KMS-11 (cell line): ENCODE data around the gene IFNL3.
"Not testable (repeated sequence)": the region's sequence is repeated elsewhere in the genome, so short reads cannot be mapped to it uniquely, and the experiment has no call there.

Experiments
- H2AFZ ChIP-seq: fragments of 200-600 bp; sonication (generic); 2 replicates; pipeline ENCODE4 v1.6.1; 2016; ENCODE audit warnings: antibody characterized with exemption, mixed run types, low read depth
- H3K27ac ChIP-seq: fragments of 200-600 bp; sonication (generic); 2 replicates; pipeline ENCODE4 v1.6.1; 2016; ENCODE audit warnings: mild to moderate bottlenecking, mixed run types
- H3K27me3 ChIP-seq: fragments of 200-600 bp; sonication (generic); 2 replicates; pipeline ENCODE4 v1.6.1; 2017; ENCODE audit warnings: mild to moderate bottlenecking, low read depth, mixed run types, moderate library complexity; ENCODE audit not compliant: insufficient read depth
- H3K36me3 ChIP-seq: fragments of 200-600 bp; sonication (generic); 2 replicates; pipeline ENCODE4 v1.6.1; 2017; ENCODE audit warnings: mild to moderate bottlenecking, mixed run types; ENCODE audit not compliant: insufficient read depth
- H3K4me1 ChIP-seq: fragments of 200-600 bp; sonication (generic); 2 replicates; pipeline ENCODE4 v1.6.1; 2016; ENCODE audit warnings: mild to moderate bottlenecking, low read depth, mixed run types; ENCODE audit not compliant: poor library complexity, severe bottlenecking
- H3K4me2 ChIP-seq: fragments of 200-600 bp; sonication (generic); 2 replicates; pipeline ENCODE4 v1.7.0; 2016; ENCODE audit warnings: mild to moderate bottlenecking, mixed run types
- H3K4me3 ChIP-seq: fragments of 200-600 bp; sonication (generic); IDR thresholded peaks from 2 replicates; pipeline ENCODE4 v1.6.1; 2017; ENCODE audit warnings: low read depth, low read length, mixed read lengths; ENCODE audit not compliant: insufficient read depth
- H3K79me2 ChIP-seq: fragments of 200-600 bp; sonication (generic); 2 replicates; pipeline ENCODE4 v1.6.1; 2016; ENCODE audit warnings: low read depth, mixed run types; ENCODE audit not compliant: insufficient read depth
- H3K9ac ChIP-seq: fragments of 200-600 bp; sonication (generic); 2 replicates; pipeline ENCODE4 v1.6.1; 2016; ENCODE audit warnings: mild to moderate bottlenecking, mixed run types
- H4K20me1 ChIP-seq: fragments of 200-600 bp; sonication (generic); 2 replicates; pipeline ENCODE4 v1.6.1; 2016; ENCODE audit warnings: mild to moderate bottlenecking, mixed run types; ENCODE audit not compliant: insufficient read depth
- TF ChIP-seq, protein P1 (sequence below): fragments of 200-600 bp; sonication (generic); conservative IDR thresholded peaks from 2 replicates; pipeline ENCODE4 v1.6.1; 2017; ENCODE audit warnings: low read depth, mild to moderate bottlenecking, antibody characterized with exemption, low read length, moderate library complexity, mixed read lengths

The IFNL3 gene

DNA sequence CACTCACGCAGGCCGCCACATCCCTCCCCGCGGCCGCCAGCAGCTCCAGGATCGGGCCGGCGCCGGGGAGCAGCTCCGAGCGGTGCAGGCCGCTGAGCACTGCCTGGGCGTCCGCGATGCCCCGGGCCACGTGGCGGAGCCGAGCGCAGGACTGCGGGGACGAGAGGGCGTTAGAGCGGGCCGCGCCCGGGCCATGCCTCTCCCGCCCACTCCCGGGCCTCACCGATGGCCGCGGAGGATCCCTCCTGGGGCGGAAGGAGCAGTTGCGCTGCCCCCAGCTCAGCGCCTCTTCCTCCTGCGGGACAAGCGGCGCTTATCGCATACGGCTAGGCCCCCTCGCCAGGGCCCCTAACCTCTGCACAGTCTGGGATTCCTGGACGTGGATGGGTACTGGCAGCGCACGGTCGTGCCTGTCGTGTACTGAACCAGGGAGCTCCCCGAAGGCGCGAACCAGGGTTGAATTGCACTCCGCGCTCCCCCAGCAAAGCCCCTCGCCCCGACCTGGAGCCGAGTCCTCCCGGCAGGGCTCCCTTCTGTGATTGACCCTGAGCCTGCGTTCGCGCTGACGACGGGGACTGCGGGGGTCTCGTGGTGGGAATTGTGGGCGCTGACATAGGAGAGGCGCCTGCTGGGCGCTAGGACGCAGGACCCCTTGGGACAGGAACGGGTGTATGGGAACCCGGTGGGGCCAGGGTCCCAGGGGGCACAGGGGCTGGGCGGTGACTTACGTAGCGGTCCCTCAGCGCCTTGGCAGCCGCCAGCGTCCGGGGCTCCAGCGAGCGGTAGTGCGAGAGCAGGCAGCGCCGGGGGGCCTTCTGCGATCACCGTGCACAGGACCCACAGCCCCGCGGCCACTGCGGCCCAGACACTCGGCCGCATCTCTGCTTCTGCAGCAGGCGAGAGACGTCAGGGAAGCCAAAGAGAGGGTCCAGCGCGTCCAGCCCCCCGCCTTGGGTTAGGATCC is 3.2 kb upstream of the IFNL3 start:
- Histone ChIP-seq H3K36me3 (no peaks in the 10 kb centered on the region), H2AFZ (no peak overlapping the region), H4K20me1 (no peaks in the 10 kb centered on the region), H3K4me1 (no peaks in the 10 kb centered on the region), H3K9ac (no peak overlapping the region), H3K27ac (no peak overlapping the region), H3K79me2 (no peaks in the 10 kb centered on the region), H3K4me3 (no peak overlapping the region), H3K4me2 (no peak overlapping the region), H3K27me3 (no peaks in the 10 kb centered on the region; the same call in 1 of the 2 replicates)
- TF ChIP-seq, protein P1, sequence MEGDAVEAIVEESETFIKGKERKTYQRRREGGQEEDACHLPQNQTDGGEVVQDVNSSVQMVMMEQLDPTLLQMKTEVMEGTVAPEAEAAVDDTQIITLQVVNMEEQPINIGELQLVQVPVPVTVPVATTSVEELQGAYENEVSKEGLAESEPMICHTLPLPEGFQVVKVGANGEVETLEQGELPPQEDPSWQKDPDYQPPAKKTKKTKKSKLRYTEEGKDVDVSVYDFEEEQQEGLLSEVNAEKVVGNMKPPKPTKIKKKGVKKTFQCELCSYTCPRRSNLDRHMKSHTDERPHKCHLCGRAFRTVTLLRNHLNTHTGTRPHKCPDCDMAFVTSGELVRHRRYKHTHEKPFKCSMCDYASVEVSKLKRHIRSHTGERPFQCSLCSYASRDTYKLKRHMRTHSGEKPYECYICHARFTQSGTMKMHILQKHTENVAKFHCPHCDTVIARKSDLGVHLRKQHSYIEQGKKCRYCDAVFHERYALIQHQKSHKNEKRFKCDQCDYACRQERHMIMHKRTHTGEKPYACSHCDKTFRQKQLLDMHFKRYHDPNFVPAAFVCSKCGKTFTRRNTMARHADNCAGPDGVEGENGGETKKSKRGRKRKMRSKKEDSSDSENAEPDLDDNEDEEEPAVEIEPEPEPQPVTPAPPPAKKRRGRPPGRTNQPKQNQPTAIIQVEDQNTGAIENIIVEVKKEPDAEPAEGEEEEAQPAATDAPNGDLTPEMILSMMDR: no peak

DNA sequence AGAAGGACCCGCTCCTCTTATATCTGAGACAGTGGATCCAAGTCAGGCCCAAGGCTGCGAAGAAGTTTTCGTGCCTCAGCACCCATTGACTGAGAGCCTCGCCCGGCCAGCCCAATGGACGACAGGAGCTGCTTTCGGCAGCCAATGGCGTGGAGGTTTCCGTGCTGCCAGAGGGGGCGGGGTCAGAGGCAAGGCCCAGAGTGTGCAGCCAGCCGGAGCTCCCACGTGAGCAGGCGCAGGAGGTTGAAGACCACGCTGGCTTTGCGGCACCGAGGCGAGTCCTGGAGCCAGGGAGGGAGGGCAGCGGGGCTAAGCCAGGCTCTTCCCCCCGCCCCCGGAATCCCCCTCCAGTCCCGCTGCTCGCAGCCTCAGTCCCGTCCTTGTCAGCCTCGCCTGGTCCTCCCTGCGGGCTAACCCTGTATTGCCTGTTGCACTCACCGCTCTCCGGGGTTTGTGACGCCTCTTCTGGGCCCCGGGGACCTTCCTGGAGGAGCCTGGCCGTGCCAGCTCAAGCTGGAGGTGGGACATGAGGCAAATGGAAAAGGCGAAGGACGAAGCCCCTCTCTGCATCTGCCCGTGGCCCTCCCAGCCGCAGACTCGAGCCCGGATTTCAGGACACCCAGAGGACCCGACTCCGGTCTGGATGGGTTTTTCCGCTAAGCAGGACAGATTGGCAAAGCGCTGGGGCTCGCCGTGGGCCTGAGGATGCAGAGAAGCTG is 2.3 kb upstream of the IFNL3 start:
- no peaks in the 10 kb centered on the region; the same call in 1 of the 2 replicates for H3K27me3 ChIP-seq
- H4K20me1 ChIP-seq: no peaks in the 10 kb centered on the region
- TF ChIP-seq, protein P1: no peak
- no peak overlapping the region for H2AFZ ChIP-seq
- no peaks in the 10 kb centered on the region for H3K36me3 ChIP-seq
- H3K4me3 ChIP-seq: no peak overlapping the region
- no peaks in the 10 kb centered on the region for H3K4me1 ChIP-seq
- H3K4me2 ChIP-seq: no peak overlapping the region
- no peaks in the 10 kb centered on the region for H3K79me2 ChIP-seq
- H3K9ac ChIP-seq: no peak overlapping the region
- no peak overlapping the region for H3K27ac ChIP-seq

DNA sequence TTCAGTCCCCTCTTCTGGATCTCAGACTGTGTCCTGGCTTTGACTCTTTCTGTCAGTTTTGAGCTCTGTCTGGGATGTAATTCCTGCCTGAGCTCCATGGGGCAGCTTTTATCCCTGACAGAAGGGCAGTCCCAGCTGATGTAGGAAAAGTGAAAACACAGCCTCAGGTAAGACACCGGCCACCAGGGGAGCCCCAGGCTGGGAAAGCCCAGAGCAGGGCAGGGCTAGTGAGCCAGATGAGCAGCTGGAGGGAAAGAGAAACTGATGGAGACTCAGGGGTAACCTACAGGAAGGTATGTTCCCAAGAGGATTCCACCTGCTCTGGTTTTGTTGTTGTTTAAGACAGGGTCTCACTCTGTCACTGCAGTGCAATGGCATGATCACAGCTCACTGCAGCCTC is 360 bp upstream of the IFNL3 start:
- not testable (repeated sequence) for H3K4me1 ChIP-seq, H3K27ac ChIP-seq, H3K79me2 ChIP-seq, H3K4me3 ChIP-seq, H3K4me2 ChIP-seq, H3K27me3 ChIP-seq, H2AFZ ChIP-seq, H3K9ac ChIP-seq, H4K20me1 ChIP-seq, H3K36me3 ChIP-seq

DNA sequence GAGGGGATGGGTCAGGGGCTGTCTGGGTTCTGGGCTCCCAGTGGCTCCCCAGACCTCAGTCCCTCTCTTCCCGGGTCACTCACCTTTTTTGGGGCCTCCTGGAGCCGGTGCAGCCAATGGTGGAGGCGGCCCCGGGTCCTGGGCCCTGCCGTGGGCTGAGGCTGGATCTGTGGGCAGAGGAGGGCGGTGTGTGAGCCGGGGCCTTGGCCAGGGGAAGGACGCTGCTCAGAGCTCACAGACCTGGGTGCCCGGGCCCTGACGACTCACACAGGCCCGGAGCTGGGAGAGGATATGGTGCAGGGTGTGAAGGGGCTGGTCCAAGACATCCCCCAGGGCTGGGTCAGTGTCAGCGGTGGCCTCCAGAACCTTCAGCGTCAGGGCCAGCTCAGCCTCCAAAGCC is 1.1 kb downstream of the IFNL3 start:
- H3K4me3 ChIP-seq, H3K79me2 ChIP-seq, H3K27ac ChIP-seq, H2AFZ ChIP-seq, H3K4me1 ChIP-seq, H3K9ac ChIP-seq, H3K4me2 ChIP-seq, H3K27me3 ChIP-seq, H3K36me3 ChIP-seq, H4K20me1 ChIP-seq: not testable (repeated sequence)

DNA sequence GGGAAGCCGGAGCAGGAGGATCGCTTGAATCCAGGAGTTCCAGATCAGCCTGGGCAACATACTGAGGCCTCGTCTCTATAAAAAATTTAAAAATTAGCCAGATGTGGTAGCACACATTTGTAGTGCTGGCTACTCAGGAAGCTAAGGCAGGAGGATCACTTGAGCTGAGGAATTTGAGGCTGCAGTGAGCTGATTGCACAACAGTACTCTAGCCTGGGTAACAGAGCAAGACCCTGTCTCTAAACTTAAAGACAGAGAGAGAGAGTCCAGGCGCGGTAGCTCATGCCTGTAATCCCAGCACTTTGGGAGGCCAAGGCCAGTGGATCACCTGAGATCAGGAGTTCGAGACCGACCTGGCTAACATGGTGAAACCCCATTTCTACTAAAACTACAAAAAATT is 4.4 kb downstream of the IFNL3 start:
- Histone ChIP-seq H3K4me2 (no peak overlapping the region), H3K9ac (no peak overlapping the region), H3K36me3 (no peaks in the 10 kb centered on the region), H3K4me3 (no peak overlapping the region), H3K4me1 (peaks cover 9% of the 10 kb centered on the region), H3K79me2 (no peaks in the 10 kb centered on the region), H3K27ac (no peak overlapping the region), H2AFZ (no peak overlapping the region), H4K20me1 (no peaks in the 10 kb centered on the region), H3K27me3 (no peaks in the 10 kb centered on the region)
- TF ChIP-seq, protein P1: no peak
